ENCODE data around the gene B4GALT2.
A peak's percentile ranks its signal among the peaks of the same experiment; 100 is the strongest.

DNA sequence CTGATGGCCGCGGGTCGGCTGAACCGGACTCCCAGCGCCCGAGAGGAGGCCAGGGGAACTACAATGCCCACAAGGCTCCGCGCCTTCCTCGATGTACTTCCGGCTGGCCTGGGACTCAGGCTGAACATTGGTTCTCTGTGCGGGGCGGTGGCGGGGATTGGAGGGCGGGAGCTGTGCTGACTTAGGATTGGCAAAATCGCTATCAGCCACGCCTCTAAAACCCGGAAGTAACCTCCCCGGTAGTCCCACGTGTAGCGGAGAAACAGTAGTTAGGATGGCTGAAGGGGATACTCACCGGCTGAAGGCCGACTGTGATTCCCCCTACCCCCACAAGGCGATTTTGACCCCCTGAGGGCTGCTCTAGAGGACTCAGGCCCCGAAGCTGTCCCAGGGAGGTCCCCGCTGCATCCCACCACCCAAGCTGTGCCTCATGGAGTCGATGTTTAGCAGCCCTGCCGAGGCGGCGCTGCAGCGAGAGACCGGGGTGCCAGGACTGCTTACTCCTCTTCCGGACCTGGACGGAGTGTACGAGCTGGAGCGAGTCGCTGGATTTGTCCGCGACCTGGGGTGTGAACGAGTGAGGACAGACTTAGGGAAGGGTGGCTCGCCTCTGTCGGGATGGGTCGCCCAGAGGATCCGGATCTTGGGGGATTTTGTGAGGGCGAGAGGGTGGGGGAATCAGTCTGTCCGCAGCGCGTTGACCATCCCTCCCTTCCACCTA is 9.1 kb upstream of the B4GALT2 start, which contains the start of gene DPH2:
- TF ChIP-seq ELF1 (IDR thresholded peaks at IDR 0.05; ENCODE audit: borderline replicate concordance, low read depth) (no peak), CTCF (IDR thresholded peaks at IDR 0.05 in 2 of 3, conservative IDR thresholded peaks at IDR 0.05 in 1 of 3; ENCODE audit: borderline replicate concordance in 1 of 3, insufficient read depth in 1 of 3, low read depth in 2 of 3, low read length in 2 of 3) (0 out of 6 replicates have a peak, but pooled peaks of 2 of the 3 experiments have one; percentile 4 to 12), RAD21 (IDR thresholded peaks at IDR 0.05; ENCODE audit: low read depth) (no peak), CEBPB (IDR thresholded peaks at IDR 0.05; ENCODE audit: low read depth) (no peak), POLR2A (IDR thresholded peaks at IDR 0.05; ENCODE audit: borderline replicate concordance, extremely low read depth, insufficient read depth, insufficient read length) (no peak), POLR2AphosphoS5 (IDR thresholded peaks at IDR 0.05; ENCODE audit: low read depth, low read length) (peak; percentile 54), JUND (IDR thresholded peaks at IDR 0.05) (no peak), ZFX (IDR thresholded peaks at IDR 0.05) (peak; percentile 32; the same call in 1 of the 2 replicates)

All from HCT116 (cell line).